Spleen (tissue), 7 donors: ENCODE results near the gene USF3.
"Not testable (repeated sequence)": the region's sequence is repeated elsewhere in the genome, so short reads cannot be mapped to it uniquely, and the experiment has no call there.

Source experiments
- POLR2A ChIP-seq, 3 donors: fragments of 450-650 bp; IDR thresholded peaks; one replicate each; pipeline ENCODE4 v1.5.1; 2017; ENCODE audit warnings: antibody characterized with exemption in 3 of 3, mild to moderate bottlenecking in 1 of 3
- POLR2AphosphoS5 ChIP-seq, 3 donors: sonication (generic); formaldehyde crosslinking; IDR thresholded peaks; one replicate each; pipeline ENCODE4 v1.5.1; 2017; ENCODE audit warnings: antibody characterized with exemption in 3 of 3
- TF ChIP-seq, protein P1 (sequence below), 11 experiments: fragments of 200-600 bp in 7 of 11; fragments of 450-650 bp in 4 of 11; sonication (generic) in 4 of 11; IDR thresholded peaks in 8 of 11; conservative IDR thresholded peaks in 3 of 11; 1 replicate in 7 of 11; 2 replicates in 4 of 11; pipeline versions ENCODE4 v1.4.0 to v1.8.0; 2016 to 2021; ENCODE audit warnings: antibody characterized with exemption in 11 of 11, inconsistent platforms in 4 of 11, mild to moderate bottlenecking in 1 of 11
- donor health status: DM: no; HTN: no; CAD: no; lungs with moderate emphysema.
- donor health status: DM: no; HTN: no; CAD: no.
- donor health status: DM: no; HTN: no; CAD: no.

DNA sequence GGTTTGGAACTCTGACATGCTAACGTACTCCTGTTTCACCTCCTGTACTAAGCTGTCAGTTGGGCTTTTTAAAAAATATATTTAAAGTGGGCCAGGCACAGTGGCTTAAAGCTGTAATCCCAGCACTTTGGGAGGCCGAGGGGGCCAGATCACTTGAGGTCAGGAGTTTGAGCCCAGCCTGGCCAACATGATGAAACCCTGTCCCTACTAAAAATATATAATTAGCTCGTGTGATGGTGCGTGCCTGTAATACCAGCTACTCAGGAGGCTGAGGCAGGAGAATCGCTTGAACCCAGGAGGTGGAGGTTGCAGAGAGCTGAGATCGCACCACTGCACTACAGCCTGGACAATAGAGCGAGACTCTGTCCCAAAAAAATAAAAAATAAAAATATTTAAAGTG, 60.4 kb downstream of the USF3 start:
- TF ChIP-seq, protein P1, sequence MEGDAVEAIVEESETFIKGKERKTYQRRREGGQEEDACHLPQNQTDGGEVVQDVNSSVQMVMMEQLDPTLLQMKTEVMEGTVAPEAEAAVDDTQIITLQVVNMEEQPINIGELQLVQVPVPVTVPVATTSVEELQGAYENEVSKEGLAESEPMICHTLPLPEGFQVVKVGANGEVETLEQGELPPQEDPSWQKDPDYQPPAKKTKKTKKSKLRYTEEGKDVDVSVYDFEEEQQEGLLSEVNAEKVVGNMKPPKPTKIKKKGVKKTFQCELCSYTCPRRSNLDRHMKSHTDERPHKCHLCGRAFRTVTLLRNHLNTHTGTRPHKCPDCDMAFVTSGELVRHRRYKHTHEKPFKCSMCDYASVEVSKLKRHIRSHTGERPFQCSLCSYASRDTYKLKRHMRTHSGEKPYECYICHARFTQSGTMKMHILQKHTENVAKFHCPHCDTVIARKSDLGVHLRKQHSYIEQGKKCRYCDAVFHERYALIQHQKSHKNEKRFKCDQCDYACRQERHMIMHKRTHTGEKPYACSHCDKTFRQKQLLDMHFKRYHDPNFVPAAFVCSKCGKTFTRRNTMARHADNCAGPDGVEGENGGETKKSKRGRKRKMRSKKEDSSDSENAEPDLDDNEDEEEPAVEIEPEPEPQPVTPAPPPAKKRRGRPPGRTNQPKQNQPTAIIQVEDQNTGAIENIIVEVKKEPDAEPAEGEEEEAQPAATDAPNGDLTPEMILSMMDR (IDR thresholded peaks at IDR 0.05 in 8 of 11, conservative IDR thresholded peaks at IDR 0.05 in 3 of 11), result not testable (repeated sequence)
- not testable (repeated sequence) for TF ChIP-seq POLR2AphosphoS5, POLR2A (IDR thresholded peaks at IDR 0.05)
